MV-4-11 (cell line): Measurements from ENCODE around the gene MRPL11.
"Not testable (repeated sequence)": the region's sequence is repeated elsewhere in the genome, so short reads cannot be mapped to it uniquely, and the experiment has no call there.

ENCODE experiments used
- DNase-seq: peaks from one replicate; lab custom pipeline; 2025; lab: John Stamatoyannopoulos, UW

The MRPL11 gene

GRCh38 chr11:66431287-66431686 is 7.4 kb downstream of the MRPL11 start:
- not testable (repeated sequence) for DNase-seq

- peak; percentile 65 for DNase-seq
Measured at GRCh38 chr11:66429983-66430602, 8.6 kb downstream of the MRPL11 start.

- no peak for DNase-seq
Measured at GRCh38 chr11:66428933-66429332, 9.7 kb downstream of the MRPL11 start.

GRCh38 chr11:66426314-66426713 is 12.3 kb downstream of the MRPL11 start:
- no peak for DNase-seq

GRCh38 chr11:66421492-66422205 is 17.0 kb downstream of the MRPL11 start:
- peak; percentile 70 for DNase-seq

GRCh38 chr11:66420671-66421476 is 17.8 kb downstream of the MRPL11 start, which contains the start of gene NPAS4:
Gene NPAS4 (plus strand): TSS chr11:66421035. CDS start chr11:66421180, 145 bp downstream.
- DNase-seq: no peak

GRCh38 chr11:66419825-66420224 is 18.8 kb downstream of the MRPL11 start:
- no peak for DNase-seq

- no peak for DNase-seq
Measured at GRCh38 chr11:66418986-66419308, 19.7 kb downstream of the MRPL11 start.

- peak; percentile 95 for DNase-seq
Measured at GRCh38 chr11:66418168-66418985, 20.3 kb downstream of the MRPL11 start.

- DNase-seq: no peak
Measured at GRCh38 chr11:66417000-66417399, 21.6 kb downstream of the MRPL11 start.

- DNase-seq: no peak
Measured at GRCh38 chr11:66415423-66415822, 23.2 kb downstream of the MRPL11 start.

GRCh38 chr11:66414120-66414934 is 24.3 kb downstream of the MRPL11 start:
- no peak for DNase-seq

GRCh38 chr11:66413167-66413566 is 25.5 kb downstream of the MRPL11 start:
- no peak for DNase-seq

GRCh38 chr11:66412110-66412509 is 26.5 kb downstream of the MRPL11 start:
- no peak for DNase-seq

GRCh38 chr11:66411323-66411722 is 27.3 kb downstream of the MRPL11 start:
- DNase-seq: no peak

- DNase-seq: no peak
Measured at GRCh38 chr11:66410191-66410590, 28.5 kb downstream of the MRPL11 start.

GRCh38 chr11:66409226-66409625 is 29.4 kb downstream of the MRPL11 start:
- no peak for DNase-seq

GRCh38 chr11:66408488-66409214 is 30.0 kb downstream of the MRPL11 start:
- peak; percentile 89 for DNase-seq

- DNase-seq: no peak
Measured at GRCh38 chr11:66407651-66408050, 31.0 kb downstream of the MRPL11 start.

- DNase-seq: no peak
Measured at GRCh38 chr11:66393954-66394353, 44.7 kb downstream of the MRPL11 start.

- no peak for DNase-seq
Measured at GRCh38 chr11:66391322-66391721, 47.3 kb downstream of the MRPL11 start.
